Muscle layer of colon (tissue), 2 donors: ENCODE results near the gene NAGPA.
"Not testable (repeated sequence)": the region's sequence is repeated elsewhere in the genome, so short reads cannot be mapped to it uniquely, and the experiment has no call there.

Source experiments
- H3K27ac ChIP-seq: one replicate; pipeline ENCODE4 v1.7.0; 2013; ENCODE audit warnings: low read depth, mild to moderate bottlenecking, low read length, moderate library complexity
- H3K27me3 ChIP-seq, 2 donors: one replicate each; pipeline ENCODE4 v1.7.0; 2013; ENCODE audit warnings: low read length in 2 of 2, mild to moderate bottlenecking in 2 of 2; ENCODE audit not compliant: insufficient read depth in 2 of 2, control insufficient read depth in 1 of 2
- H3K36me3 ChIP-seq: one replicate; pipeline ENCODE4 v1.7.0; 2013; ENCODE audit warnings: mild to moderate bottlenecking, low read length; ENCODE audit not compliant: insufficient read depth
- H3K4me1 ChIP-seq: one replicate; pipeline ENCODE4 v1.7.0; 2013; ENCODE audit warnings: mild to moderate bottlenecking, low read length; ENCODE audit not compliant: insufficient read depth
- H3K4me3 ChIP-seq, 2 donors: one replicate each; pipeline ENCODE4 v1.7.0; 2013; ENCODE audit warnings: low read length in 2 of 2, low read depth in 1 of 2, mild to moderate bottlenecking in 1 of 2, moderate library complexity in 1 of 2
- H3K9ac ChIP-seq: one replicate; pipeline ENCODE4 v1.7.0; 2013; ENCODE audit warnings: low read length
- H3K9me3 ChIP-seq: one replicate; pipeline ENCODE4 v1.7.0; 2013; ENCODE audit warnings: mild to moderate bottlenecking, low read length
- donor health status: abdominal sarcoma.
- donor health status: Adenocarcinoma of cecum.

NAGPA gene

GRCh38 chr16:5059386-5060072, 25.8 kb upstream of the NAGPA start:
- Histone ChIP-seq H3K9me3 (no peaks in the 10 kb centered on the region), H3K4me3 (no peak overlapping the region), H3K27me3 (no peaks in the 10 kb centered on the region), H3K4me1 (no peaks in the 10 kb centered on the region), H3K36me3 (no peaks in the 10 kb centered on the region), H3K27ac (no peak overlapping the region), H3K9ac (no peak overlapping the region)

GRCh38 chr16:5058476-5058875, 24.7 kb upstream of the NAGPA start:
- H3K27me3 ChIP-seq: no peaks in the 10 kb centered on the region
- no peak overlapping the region for H3K4me3 ChIP-seq
- no peaks in the 10 kb centered on the region for H3K36me3 ChIP-seq
- H3K9ac ChIP-seq: no peak overlapping the region
- no peaks in the 10 kb centered on the region for H3K9me3 ChIP-seq
- no peaks in the 10 kb centered on the region for H3K4me1 ChIP-seq
- no peak overlapping the region for H3K27ac ChIP-seq

- Histone ChIP-seq H3K9me3 (no peaks in the 10 kb centered on the region), H3K4me3 (no peak overlapping the region), H3K4me1 (no peaks in the 10 kb centered on the region), H3K27ac (no peak overlapping the region), H3K9ac (no peak overlapping the region), H3K27me3 (no peaks in the 10 kb centered on the region), H3K36me3 (no peaks in the 10 kb centered on the region)
Measured at GRCh38 chr16:5056352-5056751, 22.6 kb upstream of the NAGPA start.

GRCh38 chr16:5054876-5055865, 21.4 kb upstream of the NAGPA start:
- H3K9ac ChIP-seq: no peak overlapping the region
- no peaks in the 10 kb centered on the region for H3K9me3 ChIP-seq
- no peak overlapping the region for H3K4me3 ChIP-seq
- no peaks in the 10 kb centered on the region for H3K27me3 ChIP-seq
- H3K27ac ChIP-seq: no peak overlapping the region
- no peaks in the 10 kb centered on the region for H3K36me3 ChIP-seq
- no peaks in the 10 kb centered on the region for H3K4me1 ChIP-seq

GRCh38 chr16:5046914-5047313, 13.2 kb upstream of the NAGPA start:
- Histone ChIP-seq H3K4me1 (no peaks in the 10 kb centered on the region), H3K9me3 (no peaks in the 10 kb centered on the region), H3K36me3 (no peaks in the 10 kb centered on the region), H3K4me3 (no peak overlapping the region), H3K9ac (no peak overlapping the region), H3K27ac (no peak overlapping the region), H3K27me3 (no peaks in the 10 kb centered on the region)

GRCh38 chr16:5045499-5046115, 11.9 kb upstream of the NAGPA start:
- no peaks in the 10 kb centered on the region for H3K9me3 ChIP-seq
- H3K9ac ChIP-seq: no peak overlapping the region
- no peaks in the 10 kb centered on the region for H3K27me3 ChIP-seq
- no peaks in the 10 kb centered on the region for H3K36me3 ChIP-seq
- no peak overlapping the region for H3K4me3 ChIP-seq
- no peaks in the 10 kb centered on the region for H3K4me1 ChIP-seq
- no peak overlapping the region for H3K27ac ChIP-seq

- not testable (repeated sequence) for H3K4me1 ChIP-seq, H3K27me3 ChIP-seq, H3K27ac ChIP-seq, H3K9me3 ChIP-seq, H3K36me3 ChIP-seq, H3K4me3 ChIP-seq, H3K9ac ChIP-seq
Measured at GRCh38 chr16:5044581-5044980, 10.8 kb upstream of the NAGPA start.

- Histone ChIP-seq H3K9ac (no peak overlapping the region), H3K9me3 (no peaks in the 10 kb centered on the region), H3K4me1 (no peaks in the 10 kb centered on the region), H3K27ac (no peak overlapping the region), H3K27me3 (no peaks in the 10 kb centered on the region), H3K36me3 (no peaks in the 10 kb centered on the region), H3K4me3 (no peak overlapping the region)
Measured at GRCh38 chr16:5044011-5044540, 10.3 kb upstream of the NAGPA start.

- Histone ChIP-seq H3K4me3 (no peak overlapping the region), H3K9me3 (no peaks in the 10 kb centered on the region), H3K27ac (no peak overlapping the region), H3K4me1 (no peaks in the 10 kb centered on the region), H3K9ac (no peak overlapping the region), H3K27me3 (no peaks in the 10 kb centered on the region), H3K36me3 (no peaks in the 10 kb centered on the region)
Measured at GRCh38 chr16:5042574-5043171, 8.9 kb upstream of the NAGPA start.

GRCh38 chr16:5041600-5042133, 7.9 kb upstream of the NAGPA start:
- H3K27me3 ChIP-seq: no peaks in the 10 kb centered on the region
- no peak overlapping the region for H3K27ac ChIP-seq
- no peak overlapping the region for H3K4me3 ChIP-seq
- no peaks in the 10 kb centered on the region for H3K36me3 ChIP-seq
- H3K9me3 ChIP-seq: no peaks in the 10 kb centered on the region
- no peaks in the 10 kb centered on the region for H3K4me1 ChIP-seq
- H3K9ac ChIP-seq: no peak overlapping the region

GRCh38 chr16:5040451-5040850, 6.7 kb upstream of the NAGPA start:
- no peaks in the 10 kb centered on the region for H3K4me1 ChIP-seq

More at GRCh38 chr16:5040451-5040850, 6.7 kb upstream of the NAGPA start:
- H3K27me3 ChIP-seq: no peaks in the 10 kb centered on the region
- H3K9me3 ChIP-seq: no peaks in the 10 kb centered on the region
- H3K4me3 ChIP-seq: no peak overlapping the region
- H3K27ac ChIP-seq: no peak overlapping the region
- H3K36me3 ChIP-seq: no peaks in the 10 kb centered on the region
- no peak overlapping the region for H3K9ac ChIP-seq
